OCI-LY7 (cell line): Measurements from ENCODE around the gene C10orf143.

ENCODE experiments used
- CTCF ChIP-seq: fragments of 200-600 bp; sonication (generic); conservative IDR thresholded peaks from 2 replicates; pipeline ENCODE4 v1.5.1; 2014; ENCODE audit warnings: mild to moderate bottlenecking, antibody characterized with exemption, low read length, moderate library complexity, mixed read lengths
- EZH2phosphoT487 ChIP-seq: fragments of 200-600 bp; sonication (generic); IDR thresholded peaks from 2 replicates; pipeline ENCODE4 v1.6.1; 2018; ENCODE audit warnings: low read depth, borderline replicate concordance, mild to moderate bottlenecking, mixed run types, antibody characterized with exemption, low read length, moderate library complexity, mixed read lengths

GRCh38 chr10:130028465-130028819 lies 82.2 kb downstream of the C10orf143 start:
- TF ChIP-seq CTCF (no peak), EZH2phosphoT487 (no peak)
